Muscle of back (tissue), 10 donors: ENCODE data around the gene MRPS5. TPM values are rescaled to one million over a fixed set of nuclear protein-coding genes. Genes with fewer than 3 reads are reported as not detected.

ENCODE experiments used
- polyA plus RNA-seq, 10 donors: library from polyadenylated mRNA; unstranded; fragments of 120-200 nt; gene quantifications; one replicate each; pipeline ENCODE4 v1.2.1, GENCODE V29; 2013; ENCODE audit not compliant: insufficient read length in 10 of 10

The MRPS5 gene
- polyA plus RNA-seq, 10 donors = 40.1 to 70.3 (median 47.5) TPM

Other genes starting within 250 kb of the MRPS5 start
- 1 to 10 TPM; 2.4 to 8.8 (median 3.9) TPM for gene MAL, start 96.1 kb downstream of the MRPS5 start, polyA plus RNA-seq
- 10 to 100 TPM; 11.0 to 23.8 (median 17.3) TPM for gene ZNF514, start 38.0 kb upstream of the MRPS5 start, polyA plus RNA-seq
- gene ZNF2, start 44.0 kb upstream of the MRPS5 start, polyA plus RNA-seq = 1 to 10 TPM; 4.5 to 6.0 (median 5.1) TPM
- 1 to 10 TPM; 1.4 to 4.0 (median 2.6) TPM for gene ZNF892, start 85.7 kb upstream of the MRPS5 start, polyA plus RNA-seq
- 1 to 10 TPM in 7 of 10 donors, under 1 TPM in 3; 0.35 to 3.5 (median 1.3) TPM for gene PROM2, start 152.6 kb upstream of the MRPS5 start, polyA plus RNA-seq
- 10 to 100 TPM in 1 of 10 donors, 1 to 10 TPM in 9; 4.9 to 10.5 (median 6.3) TPM for gene KCNIP3, start 175.5 kb upstream of the MRPS5 start, polyA plus RNA-seq